ENCODE results near the gene CAPZB. TPM values are rescaled to one million over a fixed set of nuclear protein-coding genes. Genes with fewer than 3 reads are reported as not detected.

The CAPZB gene
- total RNA-seq, 1 donor from 2014 or later, result 334 TPM

DNA sequence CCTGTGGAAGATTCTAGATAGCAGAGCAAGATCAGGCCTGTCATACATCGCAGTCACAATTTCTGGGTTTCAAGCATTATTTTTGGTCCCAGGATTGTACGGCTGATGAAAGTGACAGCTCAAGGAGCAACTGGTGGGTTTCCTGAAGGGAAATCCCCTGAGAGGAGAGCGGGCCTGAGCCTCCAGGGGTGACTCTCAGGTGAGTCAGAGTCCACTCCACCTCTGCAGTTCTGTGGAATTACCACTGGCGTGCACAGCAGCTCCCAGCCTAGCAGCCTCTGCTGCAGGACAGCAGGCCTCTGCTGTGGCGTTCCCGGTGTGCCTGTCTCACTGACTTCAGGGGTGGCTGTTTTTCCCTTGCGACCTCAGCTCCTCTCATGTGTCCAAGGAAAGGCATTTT is 148.8 kb downstream of the CAPZB start:
- POLR2A ChIA-PET, result no interaction called here

DNA sequence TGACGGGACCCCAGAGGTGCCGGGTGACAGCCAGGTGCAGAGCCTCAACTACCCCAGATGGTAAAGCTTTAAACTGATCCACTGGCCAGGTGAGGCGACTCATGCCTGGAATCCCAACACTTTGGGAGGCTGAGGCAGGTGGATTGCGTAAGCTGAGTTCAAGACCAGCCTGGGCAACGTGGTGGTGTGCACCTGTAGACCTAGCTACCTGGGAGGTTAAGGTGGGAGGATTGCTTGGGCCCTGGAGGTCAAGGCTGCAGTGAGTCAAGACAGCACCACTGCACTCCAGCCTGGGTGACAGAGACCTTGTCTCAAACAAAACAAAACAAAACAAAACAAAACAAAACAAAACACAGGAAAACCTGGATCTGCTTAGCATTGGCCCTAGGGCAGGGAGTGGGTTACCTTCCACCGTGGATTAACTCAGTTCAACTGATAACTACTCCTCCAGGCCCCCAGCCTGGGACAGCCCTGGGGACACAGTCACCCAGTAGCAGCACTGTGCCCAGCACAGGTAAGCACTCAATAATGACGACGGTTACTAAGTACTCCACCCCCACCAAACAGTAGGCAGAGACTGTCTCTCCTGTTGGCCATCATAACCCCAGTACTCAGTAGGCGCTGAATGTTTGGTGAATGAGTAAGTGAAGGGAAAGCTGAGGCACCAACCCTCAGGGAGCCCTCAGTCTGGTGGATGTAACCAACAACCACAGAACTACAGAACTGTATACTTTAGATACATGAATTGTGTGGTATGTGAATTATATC is 151.6 kb downstream of the CAPZB start:
- intact Hi-C loops (cut with micrococcal nuclease), result no loop called here
- H3K27ac Mint-ChIP-seq, result no peak overlapping the region
- no peaks in the 10 kb centered on the region for H3K27me3 Mint-ChIP-seq
- H3K4me3 Mint-ChIP-seq, result no peak overlapping the region
- TF ChIP-seq, protein P1, sequence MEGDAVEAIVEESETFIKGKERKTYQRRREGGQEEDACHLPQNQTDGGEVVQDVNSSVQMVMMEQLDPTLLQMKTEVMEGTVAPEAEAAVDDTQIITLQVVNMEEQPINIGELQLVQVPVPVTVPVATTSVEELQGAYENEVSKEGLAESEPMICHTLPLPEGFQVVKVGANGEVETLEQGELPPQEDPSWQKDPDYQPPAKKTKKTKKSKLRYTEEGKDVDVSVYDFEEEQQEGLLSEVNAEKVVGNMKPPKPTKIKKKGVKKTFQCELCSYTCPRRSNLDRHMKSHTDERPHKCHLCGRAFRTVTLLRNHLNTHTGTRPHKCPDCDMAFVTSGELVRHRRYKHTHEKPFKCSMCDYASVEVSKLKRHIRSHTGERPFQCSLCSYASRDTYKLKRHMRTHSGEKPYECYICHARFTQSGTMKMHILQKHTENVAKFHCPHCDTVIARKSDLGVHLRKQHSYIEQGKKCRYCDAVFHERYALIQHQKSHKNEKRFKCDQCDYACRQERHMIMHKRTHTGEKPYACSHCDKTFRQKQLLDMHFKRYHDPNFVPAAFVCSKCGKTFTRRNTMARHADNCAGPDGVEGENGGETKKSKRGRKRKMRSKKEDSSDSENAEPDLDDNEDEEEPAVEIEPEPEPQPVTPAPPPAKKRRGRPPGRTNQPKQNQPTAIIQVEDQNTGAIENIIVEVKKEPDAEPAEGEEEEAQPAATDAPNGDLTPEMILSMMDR (IDR thresholded peaks at IDR 0.05), result no peak
- ChIA-PET CTCF (no interaction called here), POLR2A (no interaction called here)
- no peaks in the 10 kb centered on the region for H3K9me3 Mint-ChIP-seq
- ATAC-seq (ENCODE audit: low read depth) (no peak), DNase-seq (no peak)
- H3K36me3 Mint-ChIP-seq (ENCODE audit: low read depth), result peaks cover 18% of the 10 kb centered on the region
- no peaks in the 10 kb centered on the region for H3K4me1 Mint-ChIP-seq

More for the DNA sequence above, 148.8 kb downstream of the CAPZB start:
- H3K9me3 Mint-ChIP-seq, result no peaks in the 10 kb centered on the region
- H3K4me1 Mint-ChIP-seq, result no peaks in the 10 kb centered on the region
- H3K27me3 Mint-ChIP-seq, result no peaks in the 10 kb centered on the region
- peaks cover 35% of the 10 kb centered on the region for H3K36me3 Mint-ChIP-seq (ENCODE audit: low read depth)
- intact Hi-C loops (cut with micrococcal nuclease), result no loop called here
- no peak overlapping the region for H3K4me3 Mint-ChIP-seq
- ATAC-seq (ENCODE audit: low read depth) (no peak), DNase-seq (no peak)
- H3K27ac Mint-ChIP-seq, result no peak overlapping the region
- CTCF ChIA-PET, result no interaction called here
- TF ChIP-seq, protein P1 (IDR thresholded peaks at IDR 0.05), result no peak

DNA sequence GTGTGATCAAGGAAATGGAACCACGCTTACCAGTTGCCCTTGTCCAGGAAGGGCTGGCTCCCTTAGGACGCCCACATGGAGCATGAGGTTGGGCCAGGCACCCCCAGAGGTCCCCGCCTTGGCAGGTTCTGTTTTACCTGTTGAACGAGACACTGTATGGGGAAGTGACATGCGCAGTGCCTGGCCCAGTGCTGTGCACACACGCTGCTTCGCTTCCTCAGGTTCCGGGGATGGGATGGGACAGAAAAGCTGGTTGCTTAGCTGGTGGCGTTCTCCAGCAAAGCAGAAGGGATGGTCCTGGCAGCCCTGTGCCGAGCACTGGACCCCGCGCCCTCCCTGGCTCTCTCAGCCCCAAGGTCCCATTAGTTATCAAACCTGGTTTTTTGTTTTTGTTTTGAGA is 152.5 kb downstream of the CAPZB start:
- Mint-ChIP-seq H3K36me3 (ENCODE audit: low read depth) (peaks cover 14% of the 10 kb centered on the region), H3K27ac (no peak overlapping the region), H3K9me3 (no peaks in the 10 kb centered on the region), H3K4me1 (no peaks in the 10 kb centered on the region), H3K4me3 (no peak overlapping the region), H3K27me3 (no peaks in the 10 kb centered on the region)
- ChIA-PET CTCF (no interaction called here), POLR2A (no interaction called here)
- ATAC-seq (ENCODE audit: low read depth) (no peak), DNase-seq (no peak)
- TF ChIP-seq, protein P1 (IDR thresholded peaks at IDR 0.05), result no peak
- intact Hi-C loops (cut with micrococcal nuclease), result no loop called here

DNA sequence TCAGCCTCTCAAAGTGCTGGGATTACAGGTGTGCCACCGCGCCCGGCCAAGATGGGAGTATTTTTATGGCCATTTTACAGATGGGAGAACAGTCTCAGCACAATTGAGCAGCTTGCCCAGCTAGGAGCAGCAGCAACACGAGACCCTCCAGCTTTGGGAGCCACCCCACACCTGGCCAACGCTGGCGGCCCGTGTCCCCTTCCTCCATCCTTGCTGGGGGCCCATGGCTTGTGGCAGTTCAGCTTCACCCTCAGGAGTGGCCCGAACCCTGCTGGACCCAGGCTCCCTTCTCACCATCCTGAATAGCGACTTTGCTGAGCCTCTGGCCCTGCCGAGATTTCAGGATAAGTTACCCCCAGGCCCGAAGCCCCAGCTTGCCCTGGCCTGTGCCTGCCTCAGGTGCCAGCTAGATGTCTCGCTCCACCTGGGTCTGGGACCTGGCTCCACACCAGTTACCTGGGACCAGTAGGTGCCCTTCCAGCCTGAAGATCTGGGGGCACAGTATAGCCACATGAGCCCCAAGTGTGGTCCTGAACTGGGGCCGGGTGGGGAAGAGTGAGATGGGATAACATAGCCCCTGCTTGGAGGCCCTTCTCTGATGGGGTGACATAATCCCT is 154.0 kb downstream of the CAPZB start:
- ATAC-seq (ENCODE audit: low read depth) (no peak), DNase-seq (no peak)
- H3K36me3 Mint-ChIP-seq (ENCODE audit: low read depth), result peaks cover 19% of the 10 kb centered on the region
- H3K9me3 Mint-ChIP-seq, result no peaks in the 10 kb centered on the region
- H3K4me1 Mint-ChIP-seq, result no peaks in the 10 kb centered on the region
- ChIA-PET POLR2A (interaction anchor here (1.5 kb wide), 1 partner anchor 265 kb away, joined by 3 read pairs; a partner anchor contains a TSS), CTCF (interaction anchor here (1.4 kb wide), 1 partner anchor 10 kb away, joined by 3 read pairs; no protein-coding TSS in a partner anchor)
- no peaks in the 10 kb centered on the region for H3K27me3 Mint-ChIP-seq
- no peak overlapping the region for H3K4me3 Mint-ChIP-seq
- intact Hi-C loops (cut with micrococcal nuclease), result no loop called here
- no peak overlapping the region for H3K27ac Mint-ChIP-seq
- TF ChIP-seq, protein P1 (IDR thresholded peaks at IDR 0.05), result no peak

DNA sequence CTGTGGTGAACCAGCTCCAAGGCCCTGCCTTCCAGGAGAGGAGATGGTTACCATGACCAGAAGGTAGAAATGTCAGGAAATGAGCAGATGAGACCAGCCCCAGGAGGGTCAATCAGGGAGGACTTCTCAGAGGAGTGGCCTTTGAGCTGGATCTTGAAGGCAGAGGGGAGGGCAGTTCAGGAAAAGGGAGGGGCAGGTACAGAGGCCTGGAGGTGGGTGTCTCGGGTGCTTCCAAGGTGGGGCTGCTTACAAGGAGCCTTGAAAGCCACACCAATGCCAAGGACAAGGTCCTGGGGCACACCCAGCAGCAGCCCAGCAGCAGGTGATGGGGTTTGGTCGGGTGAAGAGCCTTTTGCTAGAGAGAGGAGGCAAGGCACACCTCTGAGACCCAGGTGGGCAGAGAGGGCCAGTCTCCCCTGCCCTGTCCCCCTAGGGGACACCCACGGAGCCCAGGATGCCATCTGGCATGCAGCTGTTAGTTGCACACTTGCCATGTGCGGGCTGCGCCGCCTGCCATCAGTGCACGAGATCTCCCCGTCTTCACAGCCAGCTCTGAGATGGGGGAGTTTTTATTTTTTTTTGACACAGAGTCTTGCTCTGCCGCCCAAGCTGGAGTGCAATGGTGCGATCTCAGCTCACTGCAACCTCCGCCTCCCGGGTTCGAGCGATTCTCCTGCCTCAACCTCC is 154.7 kb downstream of the CAPZB start:
- CTCF ChIA-PET, result interaction anchor here (1.4 kb wide), 1 partner anchor 11 kb away, joined by 3 read pairs; no protein-coding TSS in a partner anchor
- Mint-ChIP-seq H3K9me3 (no peaks in the 10 kb centered on the region), H3K27me3 (no peaks in the 10 kb centered on the region), H3K4me1 (no peaks in the 10 kb centered on the region), H3K4me3 (no peak overlapping the region), H3K36me3 (ENCODE audit: low read depth) (peaks cover 20% of the 10 kb centered on the region), H3K27ac (no peak overlapping the region)
- intact Hi-C loops (cut with micrococcal nuclease), result no loop called here
- TF ChIP-seq, protein P1 (IDR thresholded peaks at IDR 0.05), result no peak
- DNase-seq (no peak), ATAC-seq (ENCODE audit: low read depth) (no peak)
- POLR2A ChIA-PET, result interaction anchor here (1.5 kb wide), 1 partner anchor 266 kb away, joined by 3 read pairs; a partner anchor contains a TSS
